ENCODE measurements around the gene SNIP1.

DNA sequence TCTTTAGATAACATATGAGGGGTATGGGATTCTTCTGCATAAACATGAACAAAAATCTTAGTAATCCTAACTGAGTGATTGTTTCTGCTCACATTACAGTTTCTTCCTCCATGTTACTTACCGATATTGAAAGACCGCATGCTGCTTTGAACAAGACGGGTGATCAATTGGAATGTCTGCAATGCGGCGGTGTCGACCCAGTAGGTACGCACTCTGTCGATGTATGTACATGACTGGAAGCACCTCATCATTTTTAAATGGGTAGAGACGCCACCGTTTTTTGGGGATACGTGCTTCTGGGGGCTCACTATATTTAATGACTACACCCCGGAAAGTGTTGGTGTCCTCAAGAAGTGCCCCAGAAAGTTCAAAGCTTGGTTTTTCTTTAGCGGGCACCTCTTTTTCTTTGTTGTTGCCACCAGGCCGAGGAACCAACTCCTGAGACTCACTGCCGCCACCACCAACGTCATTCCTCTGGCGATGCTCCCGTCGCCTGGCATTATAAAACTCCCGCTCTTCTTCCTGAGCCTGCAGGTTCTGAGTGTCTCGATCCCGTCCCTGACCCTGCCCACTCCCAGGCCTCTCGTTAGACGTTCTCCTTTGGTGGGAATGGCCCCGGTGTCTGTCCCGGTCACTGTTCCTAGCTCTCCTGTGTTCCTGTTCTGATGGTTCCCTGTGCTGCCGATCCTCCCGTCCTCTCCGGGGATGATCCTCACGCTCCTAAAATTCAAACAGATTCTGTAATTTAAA lies 13.9 kb downstream of the SNIP1 start:
- TF ChIP-seq HDAC2 (IDR thresholded peaks at IDR 0.05; ENCODE audit: borderline replicate concordance in 1 of 2, low read depth in 2 of 2, low read length in 2 of 2) (no peak), POLR2AphosphoS5 (IDR thresholded peaks at IDR 0.05; ENCODE audit: low read depth, low read length) (no peak), SIN3A (conservative IDR thresholded peaks at IDR 0.05 in 1 of 2, IDR thresholded peaks at IDR 0.05 in 1 of 2; ENCODE audit: low read depth in 1 of 2, low read length in 2 of 2) (no peak), CTCF (IDR thresholded peaks at IDR 0.05; ENCODE audit: control extremely low read depth in 1 of 3, insufficient read depth in 1 of 3, low read depth in 1 of 3, low read length in 3 of 3) (no peak), RBBP5 (IDR thresholded peaks at IDR 0.05; ENCODE audit: borderline replicate concordance, low read depth, low read length) (no peak), RAD21 (IDR thresholded peaks at IDR 0.05 in 1 of 2, conservative IDR thresholded peaks at IDR 0.05 in 1 of 2; ENCODE audit: low read depth in 2 of 2, low read length in 2 of 2) (no peak), POLR2A (IDR thresholded peaks at IDR 0.05; ENCODE audit: control extremely low read depth in 1 of 2, low read depth in 2 of 2, low read length in 2 of 2) (no peak)
- TF ChIP-seq, protein P1, sequence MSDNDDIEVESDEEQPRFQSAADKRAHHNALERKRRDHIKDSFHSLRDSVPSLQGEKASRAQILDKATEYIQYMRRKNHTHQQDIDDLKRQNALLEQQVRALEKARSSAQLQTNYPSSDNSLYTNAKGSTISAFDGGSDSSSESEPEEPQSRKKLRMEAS (IDR thresholded peaks at IDR 0.05): no peak
